GM18858 (cell line): ENCODE data around the gene JARID2.

Experiments
- ATAC-seq: cut with Tn5 transposase; IDR thresholded peaks from one replicate; pipeline ENCODE4 v1.9.1; 2021; ENCODE audit not compliant: unreplicated experiment

The JARID2 gene

GRCh38 chr6:15368873-15369272 is 123.0 kb downstream of the JARID2 start:
- no peak for ATAC-seq

GRCh38 chr6:15369838-15370237 is 124.0 kb downstream of the JARID2 start:
- no peak for ATAC-seq

- no peak for ATAC-seq
These were observed 125.1 kb downstream of the JARID2 start for GRCh38 chr6:15370733-15371671.

- ATAC-seq = no peak
These were observed 127.1 kb downstream of the JARID2 start for GRCh38 chr6:15372932-15373331.

GRCh38 chr6:15374119-15374518 is 128.2 kb downstream of the JARID2 start:
- ATAC-seq = no peak

GRCh38 chr6:15375018-15375417 is 129.1 kb downstream of the JARID2 start:
- no peak for ATAC-seq

- ATAC-seq = no peak
These were observed 129.9 kb downstream of the JARID2 start for GRCh38 chr6:15375638-15376290.

- no peak for ATAC-seq
These were observed 131.1 kb downstream of the JARID2 start for GRCh38 chr6:15376900-15377487.

GRCh38 chr6:15378272-15378671 is 132.4 kb downstream of the JARID2 start:
- ATAC-seq = no peak

- no peak for ATAC-seq
These were observed 133.0 kb downstream of the JARID2 start for GRCh38 chr6:15378866-15379265.

GRCh38 chr6:15380351-15380750 is 134.5 kb downstream of the JARID2 start:
- no peak for ATAC-seq

GRCh38 chr6:15382089-15382488 is 136.2 kb downstream of the JARID2 start:
- ATAC-seq = no peak

- no peak for ATAC-seq
These were observed 136.8 kb downstream of the JARID2 start for GRCh38 chr6:15382712-15383111.

- no peak for ATAC-seq
These were observed 139.0 kb downstream of the JARID2 start for GRCh38 chr6:15384901-15385300.

- no peak for ATAC-seq
These were observed 139.7 kb downstream of the JARID2 start for GRCh38 chr6:15385521-15385920.

GRCh38 chr6:15386110-15386755 is 140.4 kb downstream of the JARID2 start:
- ATAC-seq = no peak

GRCh38 chr6:15386756-15387112 is 140.9 kb downstream of the JARID2 start:
- no peak for ATAC-seq

GRCh38 chr6:15387118-15387517 is 141.2 kb downstream of the JARID2 start:
- ATAC-seq = no peak

- ATAC-seq = no peak
These were observed 143.4 kb downstream of the JARID2 start for GRCh38 chr6:15389084-15389764.

GRCh38 chr6:15389765-15390723 is 144.2 kb downstream of the JARID2 start:
- ATAC-seq = no peak
